K562 (cell line): Measurements from ENCODE around the gene CUX1. TPM values are rescaled to one million over a fixed set of nuclear protein-coding genes. Genes with fewer than 3 reads are reported as not detected.
A peak's percentile ranks its signal among the peaks of the same experiment; 100 is the strongest.

Experiments used
- CBFA2T3 ChIP-seq: fragments of 450-650 bp; IDR thresholded peaks from 2 replicates; pipeline ENCODE4 v1.6.1; 2017
- CCNT2 ChIP-seq: IDR thresholded peaks from 2 replicates; pipeline ENCODE4 v1.6.1; 2011; ENCODE audit warnings: borderline replicate concordance, low read depth, mild to moderate bottlenecking, moderate library complexity, mixed read lengths, low read length; ENCODE audit not compliant: insufficient read length; ENCODE audit errors: extremely low read depth
- GATAD2A ChIP-seq: fragments of 450-650 bp; IDR thresholded peaks from 2 replicates; pipeline ENCODE4 v1.6.1; 2017
- HLTF ChIP-seq: fragments of 450-650 bp; IDR thresholded peaks from 2 replicates; pipeline ENCODE4 v1.6.1; 2016
- ILK ChIP-seq: fragments of 450-650 bp; IDR thresholded peaks from 2 replicates; pipeline ENCODE4 v1.6.1; 2016; ENCODE audit warnings: missing genetic modification characterization, low read depth, mild to moderate bottlenecking, missing compliant biosample characterization, moderate library complexity, borderline replicate concordance
- JUN ChIP-seq, 2 experiments: sonication (generic) in 1 of 2; formaldehyde crosslinking in 1 of 2; IDR thresholded peaks; 2 replicates each; pipeline versions ENCODE4 v1.6.1 to v1.8.0; 2012 to 2022; ENCODE audit warnings: borderline replicate concordance in 2 of 2, mild to moderate bottlenecking in 2 of 2, improper control_type of control experiment in 1 of 2, low read depth in 1 of 2, low read length in 1 of 2, missing genetic modification reagents in 1 of 2
- JUND ChIP-seq, 2 experiments: IDR thresholded peaks; 2 replicates in 1 of 2; 3 replicates in 1 of 2; pipeline ENCODE4 v1.6.1; 2011; ENCODE audit warnings: borderline replicate concordance in 2 of 2, low read depth in 2 of 2, low read length in 2 of 2, improper control_type of control experiment in 1 of 2, missing biosample characterization in 1 of 2, missing genetic modification characterization in 1 of 2, missing genetic modification reagents in 1 of 2
- KAT7 ChIP-seq: sonication (generic); formaldehyde crosslinking; IDR thresholded peaks from 2 replicates; pipeline ENCODE4 v1.8.0; 2022; ENCODE audit warnings: missing genetic modification reagents, mild to moderate bottlenecking, borderline replicate concordance
- MCM3 ChIP-seq: fragments of 450-650 bp; IDR thresholded peaks from 2 replicates; pipeline ENCODE4 v1.6.1; 2016
- MED1 ChIP-seq: sonication (generic); formaldehyde crosslinking; IDR thresholded peaks from 2 replicates; pipeline ENCODE4 v1.8.1; 2023; ENCODE audit warnings: missing genetic modification reagents, borderline replicate concordance
- NFIC ChIP-seq: fragments of 450-650 bp; IDR thresholded peaks from 2 replicates; pipeline ENCODE4 v1.6.1; 2017; ENCODE audit warnings: mild to moderate bottlenecking, inconsistent platforms
- RB1 ChIP-seq: fragments of 450-650 bp; IDR thresholded peaks from 2 replicates; pipeline ENCODE4 v1.6.1; 2017; ENCODE audit warnings: low read depth, mild to moderate bottlenecking
- SLC30A9 ChIP-seq: fragments of 250-450 bp; sonication (Bioruptor Pico); IDR thresholded peaks from 2 replicates; pipeline ENCODE4 v1.8.0; 2022; ENCODE audit warnings: mild to moderate bottlenecking, moderate library complexity
- SMARCE1 ChIP-seq: fragments of 450-650 bp; IDR thresholded peaks from 2 replicates; pipeline ENCODE4 v1.7.1; 2016; ENCODE audit warnings: mild to moderate bottlenecking
- SP1 ChIP-seq: sonication (generic); formaldehyde crosslinking; IDR thresholded peaks from 2 replicates; pipeline ENCODE4 v1.8.1; 2022; ENCODE audit warnings: mild to moderate bottlenecking, missing genetic modification reagents
- TAF15 ChIP-seq: fragments of 200-400 bp; formaldehyde crosslinking; IDR thresholded peaks from 2 replicates; pipeline ENCODE4 v1.6.1; 2017; ENCODE audit warnings: mild to moderate bottlenecking, low read depth, low read length, moderate library complexity
- TBL1XR1 ChIP-seq, 2 experiments: IDR thresholded peaks; 2 replicates each; pipeline ENCODE4 v1.6.1; 2012; ENCODE audit warnings: improper control_type of control experiment in 2 of 2, low read length in 2 of 2, mild to moderate bottlenecking in 1 of 2
- UBTF ChIP-seq, 2 experiments: IDR thresholded peaks; 2 replicates each; pipeline ENCODE4 v1.6.1; 2012; ENCODE audit warnings: improper control_type of control experiment in 2 of 2, low read depth in 2 of 2, low read length in 2 of 2, borderline replicate concordance in 1 of 2
- ZBTB11 ChIP-seq, 3 experiments: fragments of 200-800 bp in 1 of 3; fragments of 250-450 bp in 1 of 3; fragments of 450-650 bp in 1 of 3; sonication (Bioruptor Pico) in 1 of 3; sonication (Bioruptor generic) in 1 of 3; formaldehyde crosslinking in 1 of 3; IDR thresholded peaks; 2 replicates each; pipeline versions ENCODE4 v1.6.1 to v1.8.0; 2016 to 2022; ENCODE audit warnings: mild to moderate bottlenecking in 2 of 3, missing genetic modification characterization in 2 of 3, missing compliant biosample characterization in 1 of 3, moderate library complexity in 1 of 3
- ZNF134 ChIP-seq: fragments of 250-450 bp; sonication (Bioruptor Pico); conservative IDR thresholded peaks from 2 replicates; pipeline ENCODE4 v1.4.0; 2020
- ZSCAN29 ChIP-seq: fragments of 450-650 bp; IDR thresholded peaks from 2 replicates; pipeline ENCODE4 v1.6.1; 2017
- polyA plus RNA-seq, 8 experiments: library from polyadenylated mRNA; depleted of rRNA in 4 of 8; stranded (reverse) in 5 of 8; unstranded in 3 of 8; fragments of >200 nt; fragmentation: Nextera tagmentation in 2 of 8; fragmentation: Illumina TruSeq in 1 of 8; extraction: Ambion mirVana in 2 of 8; extraction: Trizol in 1 of 8; gene quantifications; 2 replicates each; pipeline versions ENCODE4 v1.2.1 to v1.2.3, GENCODE V29; 2011 to 2014; ENCODE audit warnings: inconsistent platforms in 1 of 8, missing spikeins in 1 of 8
- total RNA-seq, 7 experiments: library from RNA; depleted of rRNA in 6 of 7; stranded (reverse); fragments of >200 nt in 6 of 7; fragmentation: Illumina TruSeq in 2 of 7; extraction: Trizol in 2 of 7; gene quantifications; 2 replicates each; pipeline versions ENCODE4 v1.2.1 to v1.2.3, GENCODE V29; 2011 to 2021; ENCODE audit warnings: low replicate concordance in 1 of 7

The CUX1 gene
- total and polyA plus RNA-seq, 9 of the 15 experiments (the other 6 are each of a cell fraction or from before 2014, with no cell fraction given) = 3.6 to 55.3 (median 25.2) TPM

- TF ChIP-seq ZBTB11 (CRISPR knock-in tag; IDR thresholded peaks at IDR 0.05) (peak in 1 of 3 experiments; percentile 66; a peak in 1 of 6 replicates), UBTF (IDR thresholded peaks at IDR 0.05; ENCODE audit: borderline replicate concordance in 1 of 2, low read depth in 2 of 2, low read length in 2 of 2) (peak; percentile 59 to 83; a peak in 1 of 4 replicates), RB1 (no peak), ZNF134 (CRISPR knock-in tag) (no peak), GATAD2A (peak; percentile 90; the same call in 1 of the 2 replicates), JUN (IDR thresholded peaks at IDR 0.05; ENCODE audit: borderline replicate concordance, low read depth, low read length) (0 out of 2 replicates have a peak, but pooled peaks have one; percentile 43), JUN (CRISPR knock-in tag; IDR thresholded peaks at IDR 0.05; ENCODE audit: borderline replicate concordance) (no peak), SMARCE1 (peak; percentile 94), NFIC (peak; percentile 86), JUND (IDR thresholded peaks at IDR 0.05; ENCODE audit: borderline replicate concordance, low read depth, low read length) (peak; percentile 51; the same call in 1 of the 2 replicates), JUND (tag; IDR thresholded peaks at IDR 0.05; ENCODE audit: borderline replicate concordance, low read depth, low read length) (no peak; the same call in 2 of the 3 replicates), MCM3 (no peak), TBL1XR1 (IDR thresholded peaks at IDR 0.05; ENCODE audit: low read length in 2 of 2) (peak; percentile 89 to 96), SP1 (CRISPR knock-in tag) (peak; percentile 70; the same call in 1 of the 2 replicates), ZSCAN29 (peak; percentile 89), TAF15 (no peak), CCNT2 (peak; percentile 39), KAT7 (CRISPR knock-in tag) (no peak; the same call in 1 of the 2 replicates), SLC30A9 (CRISPR knock-in tag) (no peak), MED1 (CRISPR knock-in tag) (no peak), CBFA2T3 (peak; percentile 98), HLTF (peak; percentile 82), ILK (no peak)
These were observed 263.2 kb downstream of the CUX1 start (continued) for GRCh38 chr7:102080434-102081243.
